Bronchial epithelial cell (primary cell): Measurements from ENCODE around the gene DUSP15. TPM values are rescaled to one million over a fixed set of nuclear protein-coding genes. Genes with fewer than 3 reads are reported as not detected.

Experiments used
- DNase-seq: peaks from one replicate; pipeline ENCODE4 v3.0.0-alpha.2; 2010; ENCODE audit warnings: low read depth
- FAIRE-seq: peaks from 2 replicates; lab custom pipeline; 2011; peaks lifted over from hg19 to GRCh38; lab: Jason Lieb, UNC
- H3K27me3 ChIP-seq: 2 replicates; pipeline ENCODE4 v1.5.1; 2011; ENCODE audit warnings: low read length; ENCODE audit not compliant: control insufficient read depth, insufficient read depth
- H3K36me3 ChIP-seq: 2 replicates; pipeline ENCODE4 v1.5.1; 2011; ENCODE audit warnings: low read length; ENCODE audit not compliant: control insufficient read depth, insufficient read depth
- H3K4me3 ChIP-seq: 2 replicates; pipeline ENCODE4 v1.5.1; 2011; ENCODE audit warnings: mild to moderate bottlenecking, low read depth, low read length, control low read depth
- CTCF ChIP-seq: IDR thresholded peaks from 2 replicates; pipeline ENCODE4 v1.5.1; 2011; ENCODE audit warnings: mild to moderate bottlenecking, moderate library complexity, low read length, control low read depth, inconsistent platforms; ENCODE audit not compliant: insufficient read depth, severe bottlenecking
- total RNA-seq: library from RNA; depleted of rRNA; stranded (reverse); fragments of >200 nt; gene quantifications from 2 replicates; pipeline ENCODE4 v1.2.1, GENCODE V29; 2014

Gene DUSP15
- total RNA-seq, 1 donor from 2014 or later, result not detected

DNA sequence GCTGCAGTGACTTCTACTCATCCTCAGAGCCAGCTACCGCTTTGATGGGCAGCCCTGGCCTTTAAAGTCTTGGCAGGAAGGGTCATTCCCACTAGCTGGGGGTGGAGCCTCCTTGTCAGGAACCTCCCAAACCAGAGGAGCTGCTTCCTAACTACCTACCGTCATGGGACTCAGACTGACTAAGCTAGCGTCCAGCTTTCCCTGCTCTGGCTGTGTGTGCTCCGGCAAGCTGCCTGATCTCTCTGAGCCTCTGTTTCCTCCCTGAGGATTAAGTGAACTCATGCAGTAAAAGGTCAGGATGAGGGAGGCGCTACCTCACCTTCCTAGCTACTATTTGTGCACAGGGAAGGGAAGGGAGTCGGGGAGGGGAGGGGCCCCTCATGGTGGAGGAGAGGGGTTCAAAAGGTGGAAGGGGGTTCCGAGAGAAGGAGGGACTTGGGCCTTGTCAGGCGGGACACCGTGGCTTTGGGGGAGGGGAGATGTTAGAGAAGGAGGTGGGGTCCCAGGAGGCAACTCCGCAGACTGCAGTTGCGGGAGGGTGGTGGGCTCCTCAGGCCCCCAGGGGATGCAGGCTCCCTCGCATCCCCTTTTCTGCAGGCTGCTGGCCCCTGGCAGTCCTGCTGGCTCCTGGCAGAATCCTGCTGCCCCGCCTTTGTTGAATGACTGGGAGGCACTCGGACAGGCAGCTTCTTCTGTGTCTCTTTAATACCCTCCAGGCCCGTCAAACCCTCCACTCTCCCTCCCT is 9.8 kb downstream of the DUSP15 start:
- TF ChIP-seq CTCF, result no peak
- H3K36me3 ChIP-seq, result no peaks in the 10 kb centered on the region
- DNase-seq (peak; percentile 60), FAIRE-seq (no peak)
- peaks cover 6% of the 10 kb centered on the region for H3K27me3 ChIP-seq
- no peak overlapping the region for H3K4me3 ChIP-seq

DNA sequence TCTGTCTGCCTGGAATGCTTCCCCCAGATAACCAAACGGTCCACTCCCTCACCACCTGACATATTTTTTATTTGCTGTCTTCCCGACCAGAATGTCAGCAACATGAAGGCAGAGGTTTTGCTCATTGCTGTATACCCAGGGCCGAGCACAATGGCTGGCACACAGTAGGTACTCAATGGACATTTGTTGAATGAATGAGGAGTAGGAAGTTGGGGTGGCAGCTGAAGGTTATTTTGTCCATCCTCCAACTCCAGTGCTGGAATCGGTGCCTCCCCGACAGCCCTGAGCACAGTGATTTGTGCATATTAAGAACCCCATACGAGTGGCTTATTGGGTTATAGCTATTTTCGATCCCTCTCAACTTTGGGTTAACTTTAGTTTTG is 10.3 kb downstream of the DUSP15 start:
- FAIRE-seq, result no peak
- Histone ChIP-seq H3K4me3 (no peak overlapping the region), H3K36me3 (no peaks in the 10 kb centered on the region), H3K27me3 (peaks cover 6% of the 10 kb centered on the region)
- TF ChIP-seq CTCF, result no peak
- DNase-seq, result no peak

DNA sequence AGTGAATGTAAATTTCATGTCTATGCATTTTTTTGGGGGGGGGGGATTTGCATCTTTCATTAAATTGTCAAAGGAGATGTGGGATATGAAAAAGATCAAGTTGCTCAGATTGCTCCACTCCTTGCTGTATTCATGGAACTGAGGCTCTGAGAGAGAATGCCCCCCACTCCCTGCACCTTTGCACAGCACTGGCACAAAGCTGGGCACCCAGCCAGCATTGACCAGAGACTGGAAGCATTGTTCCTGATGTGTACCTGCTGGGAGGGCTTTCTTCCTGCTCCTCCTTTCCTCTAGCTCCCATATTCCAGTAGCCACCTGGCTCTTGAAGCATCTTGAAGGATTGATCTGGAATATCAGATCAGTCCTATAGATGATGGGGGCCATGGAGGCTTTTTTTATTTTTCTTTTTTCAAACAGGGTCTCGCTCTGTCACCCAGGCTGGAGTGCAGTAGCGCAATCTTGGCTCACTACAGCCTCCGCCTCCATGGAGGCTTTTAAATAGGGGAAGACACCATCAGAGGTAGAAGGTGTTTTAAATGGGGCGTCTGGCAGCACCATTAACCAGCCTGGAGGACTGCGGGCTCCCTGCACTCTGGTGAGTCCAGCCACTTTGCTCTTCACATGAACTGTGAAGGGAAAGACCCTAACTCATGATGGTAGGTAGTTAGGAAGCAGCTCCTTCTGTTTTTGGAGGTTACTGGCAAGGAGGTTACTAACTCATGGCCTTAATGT is 10.9 kb downstream of the DUSP15 start:
- no peak overlapping the region for H3K4me3 ChIP-seq
- TF ChIP-seq CTCF, result no peak
- FAIRE-seq (no peak), DNase-seq (no peak)
- peaks cover 6% of the 10 kb centered on the region for H3K27me3 ChIP-seq
- H3K36me3 ChIP-seq, result no peaks in the 10 kb centered on the region

DNA sequence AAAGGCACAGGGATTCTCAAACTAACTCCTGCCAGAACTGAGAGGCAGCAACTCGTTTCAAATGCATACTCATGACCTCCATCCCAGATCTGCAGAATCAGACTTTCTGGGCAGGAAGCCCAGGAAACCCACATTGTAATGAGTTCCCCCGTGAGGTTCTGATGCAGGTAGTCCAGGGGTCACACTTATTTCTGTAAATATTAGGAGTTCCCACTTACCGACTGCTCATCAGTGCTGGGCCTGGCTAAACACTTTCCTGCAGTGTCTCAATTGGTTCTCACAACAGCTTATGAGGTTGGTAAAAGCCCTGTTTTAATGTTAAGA is 11.6 kb downstream of the DUSP15 start:
- TF ChIP-seq CTCF, result no peak

DNA sequence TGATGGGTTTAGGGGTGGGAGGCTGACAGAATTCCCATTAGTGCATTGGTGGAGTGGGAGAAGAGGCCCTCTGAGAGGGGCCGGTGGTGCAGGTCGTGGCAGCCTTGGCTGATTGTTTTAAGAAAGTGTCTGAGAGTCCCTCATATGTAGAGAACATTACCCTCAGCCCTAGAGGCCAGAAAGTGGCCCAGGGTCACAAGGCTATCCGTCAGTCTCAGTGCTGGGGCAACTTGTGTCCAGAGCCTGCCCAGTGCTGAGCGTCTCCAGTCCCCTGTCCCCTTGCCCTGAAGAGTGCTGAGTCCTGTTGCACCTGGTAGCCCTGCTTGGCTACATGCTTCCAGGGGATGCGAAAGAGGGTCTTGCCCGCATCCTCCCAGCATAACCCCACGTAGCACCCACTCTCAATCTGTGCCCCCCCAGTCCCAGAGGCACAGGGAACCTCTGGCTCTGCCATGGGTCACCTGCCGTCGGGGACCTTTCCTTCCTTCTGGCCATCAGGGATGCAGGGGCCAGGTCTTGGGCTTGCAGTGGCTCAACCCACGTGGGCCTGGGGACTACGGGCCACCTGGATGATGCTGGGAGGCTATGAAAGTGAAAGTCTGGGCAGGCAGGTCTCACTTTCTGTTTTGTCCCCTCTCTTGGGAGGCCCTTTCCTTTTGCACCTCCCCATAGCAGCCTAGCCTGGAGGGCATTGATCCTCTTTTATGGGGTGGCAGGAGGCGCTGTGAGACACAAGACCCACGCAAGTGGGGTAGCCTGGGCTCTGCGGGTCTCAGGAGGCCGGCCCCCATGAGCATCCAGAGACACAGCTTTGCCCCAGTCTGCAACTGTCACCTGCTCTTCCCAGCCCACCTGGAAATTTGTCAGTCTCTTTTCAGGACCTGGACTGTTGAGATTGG is 12.2 kb downstream of the DUSP15 start:
- Histone ChIP-seq H3K27me3 (peaks cover 6% of the 10 kb centered on the region), H3K4me3 (no peak overlapping the region), H3K36me3 (no peaks in the 10 kb centered on the region)
- DNase-seq, result no peak
- TF ChIP-seq CTCF, result no peak
- FAIRE-seq, result no peak

More for the DNA sequence above, 11.6 kb downstream of the DUSP15 start:
- Histone ChIP-seq H3K36me3 (no peaks in the 10 kb centered on the region), H3K4me3 (no peak overlapping the region), H3K27me3 (peaks cover 6% of the 10 kb centered on the region)
- DNase-seq (no peak), FAIRE-seq (no peak)
